ENCODE results near the gene CAPN5.

Gene CAPN5

DNA sequence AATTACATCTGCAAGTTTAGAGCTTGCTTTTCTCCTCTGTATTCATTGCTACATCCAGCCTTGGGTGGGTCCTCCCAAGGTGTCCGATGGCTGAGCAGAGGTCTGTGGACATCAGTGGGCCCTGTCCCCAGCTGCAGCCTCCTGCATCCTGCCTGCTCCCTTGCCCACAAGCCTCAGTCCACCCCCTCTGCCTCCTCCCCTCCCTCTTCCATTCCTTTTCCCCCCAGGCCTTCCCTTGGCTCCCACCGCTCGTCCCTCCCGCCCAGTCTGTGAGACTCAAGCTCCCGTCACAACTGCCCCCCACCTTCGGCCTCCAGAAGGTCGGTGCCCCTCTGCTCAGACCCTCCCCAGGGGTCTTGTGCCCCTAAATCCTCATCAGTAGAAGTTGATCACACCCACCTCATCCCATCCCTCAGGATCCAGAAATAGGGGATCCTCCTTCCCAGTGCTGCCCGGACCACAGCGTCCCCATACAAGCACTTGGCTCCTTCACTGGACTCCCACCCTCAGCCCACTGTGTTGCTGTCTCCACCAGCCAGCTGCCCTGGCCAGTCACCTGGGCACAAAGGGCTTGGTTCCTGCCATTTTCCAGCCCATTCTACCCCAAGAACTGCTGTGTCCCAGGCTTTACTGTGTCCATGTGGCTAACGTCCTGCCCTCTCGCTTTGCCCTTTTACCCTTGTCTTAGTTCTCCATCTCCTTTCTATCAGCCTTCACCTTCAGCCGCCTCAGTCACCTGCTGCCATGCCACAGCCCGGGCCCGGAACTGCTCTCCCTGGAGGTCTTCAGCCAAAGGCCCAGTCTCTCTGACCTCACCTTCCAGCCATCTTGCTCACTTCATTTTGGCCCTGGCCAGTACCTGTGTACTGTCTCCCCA, 33.6 kb downstream of the CAPN5 start:
- DNase-seq (ENCODE audit: low read depth in 2 of 2): no peak

- DNase-seq (ENCODE audit: low read depth in 2 of 2): no peak
These were observed 34.3 kb downstream of the CAPN5 start for GRCh38 chr11:77101043-77101537.

- DNase-seq (ENCODE audit: low read depth in 2 of 2): no peak
These were observed 35.8 kb downstream of the CAPN5 start, which contains the start of gene OMP for GRCh38 chr11:77102246-77103210. Gene OMP (plus strand): TSS chr11:77102840. CDS start chr11:77102840, 0 bp downstream.

GRCh38 chr11:77103319-77103718, 36.5 kb downstream of the CAPN5 start:
- no peak for DNase-seq (ENCODE audit: low read depth in 2 of 2)

DNA sequence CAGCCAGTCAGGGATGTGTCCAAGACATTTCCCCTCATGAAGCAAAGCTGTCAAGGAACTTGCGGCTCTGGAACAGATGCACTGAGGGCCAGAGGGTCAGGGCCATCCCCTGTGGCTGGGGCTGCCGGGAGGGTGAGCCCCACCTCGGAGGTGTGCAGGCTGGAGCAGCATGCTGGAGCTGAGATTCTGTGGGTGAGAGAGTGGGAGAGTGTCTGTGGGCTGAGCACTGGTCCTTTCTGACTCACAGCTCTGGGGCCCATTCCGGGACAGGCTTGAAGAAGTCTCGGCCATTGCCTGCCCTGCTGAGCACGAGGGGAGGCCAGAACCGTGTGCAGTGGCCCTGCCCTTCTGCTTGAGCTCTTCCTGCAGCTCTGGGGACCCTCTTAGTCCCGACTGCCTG, 38.0 kb downstream of the CAPN5 start:
- DNase-seq (ENCODE audit: low read depth in 2 of 2): no peak

DNA sequence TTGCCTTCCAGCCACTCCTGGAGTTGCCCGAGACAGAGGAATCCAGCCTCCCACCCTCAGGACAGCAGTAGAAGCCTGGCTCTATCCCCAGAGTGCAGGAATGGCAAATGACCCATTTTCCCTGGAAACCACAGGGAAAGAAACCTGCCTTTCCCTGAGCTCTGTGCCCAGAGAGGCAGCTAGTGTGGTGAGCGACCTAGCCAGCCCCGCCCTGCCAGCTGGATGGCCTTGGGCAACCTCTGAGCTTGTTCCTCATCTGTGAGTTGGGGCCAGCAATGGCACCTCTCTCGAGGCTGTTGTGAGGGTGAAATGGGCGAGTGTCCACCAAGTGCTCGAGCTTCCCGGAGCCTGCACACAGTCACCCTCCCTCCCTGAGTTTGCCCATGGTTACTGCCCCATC, 39.5 kb downstream of the CAPN5 start:
- DNase-seq (ENCODE audit: low read depth in 2 of 2): no peak

DNA sequence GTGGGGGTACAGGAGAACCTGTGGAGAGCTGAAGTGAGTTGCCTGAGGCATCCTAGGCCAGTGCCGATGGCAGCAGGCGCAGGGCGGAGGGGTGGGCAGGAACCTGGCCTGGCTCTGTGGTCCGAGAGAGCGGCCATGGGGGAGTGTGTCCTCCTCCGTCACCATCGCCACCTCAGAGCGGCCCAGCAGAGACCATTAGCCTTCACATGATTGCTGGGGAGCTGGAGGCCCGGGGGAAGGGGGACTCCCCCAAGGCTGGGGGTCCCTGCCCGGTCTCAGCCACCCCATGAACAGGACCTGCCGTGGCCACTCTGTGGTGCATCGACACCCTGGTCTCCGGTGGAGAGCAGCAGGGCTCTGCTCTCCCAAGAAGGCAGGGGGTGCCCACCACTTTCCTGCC, 40.0 kb downstream of the CAPN5 start:
- no peak for DNase-seq (ENCODE audit: low read depth in 2 of 2)

GRCh38 chr11:77107950-77108349, 41.2 kb downstream of the CAPN5 start:
- no peak for DNase-seq (ENCODE audit: low read depth in 2 of 2)

GRCh38 chr11:77108436-77108835, 41.7 kb downstream of the CAPN5 start:
- no peak for DNase-seq (ENCODE audit: low read depth in 2 of 2)

DNA sequence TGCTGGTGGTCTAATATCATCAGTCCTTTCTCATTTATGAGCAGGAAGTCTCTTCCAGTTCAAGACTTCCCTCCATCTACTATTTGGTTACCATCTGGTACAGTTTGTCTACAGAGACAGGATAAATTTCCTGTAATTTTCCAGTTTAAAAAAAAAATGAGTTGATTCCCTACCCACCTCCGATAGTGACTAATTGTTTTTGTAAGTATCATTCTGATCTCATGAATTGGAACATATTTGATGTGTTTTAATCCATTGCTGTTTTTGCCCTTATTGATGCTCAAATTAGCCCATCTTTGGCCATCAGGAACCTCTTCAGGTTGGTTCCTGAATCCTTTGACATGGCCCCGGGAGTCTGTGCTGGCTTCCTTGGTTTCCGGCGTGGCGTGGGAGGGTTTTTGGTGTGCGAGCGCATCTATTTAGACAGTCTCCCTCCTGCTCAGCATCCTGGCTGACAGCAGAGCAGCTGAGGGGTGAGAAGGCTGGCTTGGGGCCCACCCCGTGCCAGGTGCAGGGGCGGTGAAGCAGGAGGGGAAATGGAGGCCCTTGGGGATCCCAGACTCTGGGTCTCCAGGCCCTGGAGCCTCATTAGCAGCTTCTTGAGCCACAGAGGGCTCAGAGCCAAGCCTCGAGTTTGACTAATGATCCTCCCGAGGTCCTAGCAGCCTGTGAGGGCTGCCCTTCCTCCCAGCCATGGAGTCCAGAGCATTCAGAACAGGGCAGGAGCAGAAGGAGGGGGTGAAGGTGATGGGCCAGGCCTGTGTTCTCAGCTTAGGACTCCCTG, 42.7 kb downstream of the CAPN5 start:
- DNase-seq (ENCODE audit: low read depth in 2 of 2): no peak

- DNase-seq (ENCODE audit: low read depth in 2 of 2): no peak
These were observed 44.1 kb downstream of the CAPN5 start for GRCh38 chr11:77110836-77111235.

DNA sequence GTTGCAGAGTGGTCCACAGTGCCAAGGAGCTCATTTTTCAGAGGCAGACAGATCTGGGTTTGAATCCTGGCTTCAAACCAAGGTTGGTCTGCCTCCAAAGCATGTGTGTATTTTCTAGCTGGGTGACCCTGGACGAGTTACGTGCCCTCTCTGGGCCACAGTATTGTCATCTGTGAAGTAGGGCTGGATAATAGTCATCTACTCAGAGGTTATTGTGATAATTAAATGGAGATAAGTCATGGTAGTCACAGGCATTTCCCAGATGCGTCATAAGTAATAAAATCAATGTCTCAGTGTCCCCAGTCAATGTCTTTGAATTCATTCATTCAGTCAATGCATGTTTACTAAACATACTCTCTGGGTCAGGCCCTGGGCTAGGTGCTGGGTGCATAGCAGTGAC, 44.5 kb downstream of the CAPN5 start:
- no peak for DNase-seq (ENCODE audit: low read depth in 2 of 2)

- DNase-seq (ENCODE audit: low read depth in 2 of 2): no peak
These were observed 45.2 kb downstream of the CAPN5 start for GRCh38 chr11:77111946-77112345.

DNA sequence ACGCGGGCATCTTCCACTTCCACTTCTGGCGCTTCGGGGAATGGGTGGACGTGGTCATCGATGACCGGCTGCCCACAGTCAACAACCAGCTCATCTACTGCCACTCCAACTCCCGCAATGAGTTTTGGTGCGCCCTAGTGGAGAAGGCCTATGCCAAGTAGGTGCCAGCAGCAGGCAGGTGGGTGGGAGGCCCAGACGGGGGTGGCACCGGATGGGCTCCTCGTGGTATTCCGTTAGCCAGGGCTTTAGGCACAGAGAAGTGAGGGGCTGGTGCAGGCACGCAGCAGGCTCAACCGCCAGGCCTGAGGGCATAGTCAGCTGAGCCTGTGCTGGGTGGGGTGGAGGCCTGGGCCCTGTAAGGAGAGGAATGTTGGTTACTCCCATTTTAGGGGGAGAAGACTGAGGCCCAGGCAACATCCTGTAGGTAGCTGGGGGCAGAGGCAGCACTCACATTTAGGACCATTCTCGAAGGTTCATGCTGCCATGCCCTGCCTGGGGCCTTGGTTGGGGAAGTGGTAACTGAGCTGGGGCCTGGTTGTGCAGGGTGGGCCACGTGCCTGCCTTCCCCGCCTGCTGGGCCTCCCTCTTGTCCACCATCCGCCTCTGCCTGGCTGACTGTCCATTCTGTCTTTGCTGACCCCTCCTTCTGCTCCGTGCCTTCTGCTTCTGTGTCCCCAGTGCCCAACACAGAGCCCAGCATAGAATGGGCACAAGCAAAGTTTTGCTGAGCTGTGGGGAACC, 46.0 kb downstream of the CAPN5 start:
- no peak for DNase-seq (ENCODE audit: low read depth in 2 of 2)

DNA sequence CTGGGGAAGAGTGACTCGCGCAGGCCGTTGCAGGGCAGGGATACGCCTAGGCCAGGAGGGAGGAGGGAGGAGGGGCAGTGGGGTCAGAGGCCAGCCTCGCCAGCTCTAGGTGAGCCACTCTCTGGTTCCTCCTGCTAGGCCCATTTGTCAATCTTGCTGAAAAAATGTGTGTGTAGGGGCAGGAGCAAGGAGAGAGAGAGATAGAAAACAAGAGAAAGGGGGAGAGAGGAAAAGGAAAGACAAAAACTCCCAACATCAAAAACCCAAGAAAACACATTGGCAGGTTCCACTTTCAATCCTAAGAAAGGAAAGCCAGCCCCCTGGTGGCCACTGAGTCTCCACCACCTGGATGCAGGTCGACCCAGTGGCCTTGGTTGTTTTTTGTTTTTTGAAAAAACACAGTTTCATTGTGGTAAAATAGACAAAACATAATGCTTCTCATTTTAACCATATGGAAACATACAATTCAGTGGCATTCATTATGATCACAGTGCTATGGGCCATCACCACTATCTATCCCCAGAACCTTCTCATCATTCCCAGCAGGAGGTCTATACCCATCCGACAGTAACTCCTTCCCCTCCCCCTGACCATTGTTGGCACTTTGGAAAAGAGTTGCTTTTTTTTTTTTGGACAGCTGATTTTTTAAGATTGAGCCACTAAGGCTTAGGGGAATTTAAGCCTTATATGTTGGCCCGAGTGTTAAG, 46.8 kb downstream of the CAPN5 start:
- no peak for DNase-seq (ENCODE audit: low read depth in 2 of 2)

- DNase-seq (ENCODE audit: low read depth in 2 of 2): no peak
These were observed 47.3 kb downstream of the CAPN5 start for GRCh38 chr11:77114089-77114463.

- no peak for DNase-seq (ENCODE audit: low read depth in 2 of 2)
These were observed 48.4 kb downstream of the CAPN5 start for GRCh38 chr11:77115181-77115611.

DNA sequence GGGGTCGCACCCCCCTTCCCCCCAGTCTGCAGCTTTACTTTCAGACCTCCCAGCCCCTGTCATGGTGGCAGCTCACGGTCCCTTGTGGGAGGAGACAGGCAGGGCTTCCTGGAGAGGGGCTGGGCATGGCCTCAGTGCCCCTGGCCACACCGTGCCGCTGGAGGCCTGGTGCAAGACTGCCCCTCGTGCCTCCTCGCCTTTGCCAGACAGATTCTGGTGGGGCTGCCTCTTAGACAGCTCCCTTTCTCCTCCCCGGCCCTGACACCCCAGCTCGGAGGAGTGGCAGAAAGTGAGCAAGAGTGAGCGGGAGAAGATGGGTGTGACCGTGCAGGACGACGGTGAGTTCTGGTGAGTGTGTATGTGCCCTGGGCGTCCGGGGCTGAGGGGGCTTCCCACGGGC, 49.2 kb downstream of the CAPN5 start:
- DNase-seq (ENCODE audit: low read depth in 2 of 2): no peak

DNA sequence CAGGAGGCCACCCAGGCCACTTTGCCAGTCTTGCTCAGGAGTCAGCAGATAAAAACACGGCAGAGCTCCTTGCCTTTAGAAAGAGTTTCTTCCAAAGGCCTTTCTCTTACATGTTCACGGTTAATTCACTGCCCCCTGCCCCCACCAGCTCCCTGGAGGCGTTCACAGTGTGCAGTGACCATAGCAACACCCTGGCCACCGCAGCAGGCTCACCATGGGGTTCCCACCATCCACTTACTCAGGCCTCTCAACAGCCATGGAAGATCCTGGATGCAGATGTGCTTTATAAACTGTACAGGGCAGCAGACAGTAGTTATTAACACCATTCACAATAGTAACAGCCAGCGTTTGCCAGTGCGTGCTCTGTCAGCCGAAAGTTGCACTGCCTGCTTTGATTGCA, 50.7 kb downstream of the CAPN5 start:
- no peak for DNase-seq (ENCODE audit: low read depth in 2 of 2)

GRCh38 chr11:77118086-77118485, 51.3 kb downstream of the CAPN5 start:
- DNase-seq (ENCODE audit: low read depth in 2 of 2): no peak

Measured in stimulated activated CD8-positive, alpha-beta memory T cell treated with anti-CD3 and anti-CD28 coated beads, Interleukin-2, amount 100 ng/mL, for 48 hours (primary cell).